Effector CD4-positive, alpha-beta T cell (primary cell): ENCODE results near the gene DHRS1.
A peak's percentile ranks its signal among the peaks of the same experiment; 100 is the strongest.
"Not testable (repeated sequence)": the region's sequence is repeated elsewhere in the genome, so short reads cannot be mapped to it uniquely, and the experiment has no call there.

Source experiments
- DNase-seq: peaks from one replicate; pipeline ENCODE4 v3.0.0-alpha.2; 2020
- total RNA-seq: gene quantifications from one replicate; lab custom pipeline; 2026; lab: John Stamatoyannopoulos, UW

DHRS1 gene
- 14.1 reads per million, percentile 39 among the genes with 10 or more reads in this experiment for total RNA-seq

- DNase-seq = peak; percentile 92
Observed at GRCh38 chr14:24299255-24300191, at the start of gene DHRS1, which contains the start of gene NOP9. Gene DHRS1 (minus strand): TSS chr14:24299780. CDS start chr14:24299106, 674 bp downstream. Gene NOP9 (plus strand): TSS chr14:24299850. CDS start chr14:24299955, 105 bp downstream.

GRCh38 chr14:24348186-24348585 lies 48.6 kb upstream of the DHRS1 start:
- DNase-seq = no peak

DNA sequence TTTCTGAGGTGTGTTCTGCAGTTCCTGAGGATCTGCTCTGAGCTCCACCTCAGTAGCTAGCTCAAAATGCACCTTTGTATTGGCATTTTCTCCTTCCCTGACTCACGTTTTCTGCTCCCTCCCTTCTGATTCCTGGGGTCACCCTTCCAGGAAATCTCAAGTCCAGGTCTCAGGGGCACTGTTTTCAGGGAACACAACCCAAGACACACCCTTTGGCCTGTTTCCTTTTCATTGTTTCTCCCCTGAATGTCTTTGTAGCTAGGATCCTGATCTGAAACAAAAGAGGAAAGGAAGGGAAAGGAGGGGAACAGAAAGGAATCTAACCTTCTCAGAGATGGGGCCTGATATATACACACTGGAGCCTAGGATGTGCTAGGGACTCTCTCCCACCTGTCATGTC lies 47.6 kb upstream of the DHRS1 start:
- DNase-seq = no peak

DNA sequence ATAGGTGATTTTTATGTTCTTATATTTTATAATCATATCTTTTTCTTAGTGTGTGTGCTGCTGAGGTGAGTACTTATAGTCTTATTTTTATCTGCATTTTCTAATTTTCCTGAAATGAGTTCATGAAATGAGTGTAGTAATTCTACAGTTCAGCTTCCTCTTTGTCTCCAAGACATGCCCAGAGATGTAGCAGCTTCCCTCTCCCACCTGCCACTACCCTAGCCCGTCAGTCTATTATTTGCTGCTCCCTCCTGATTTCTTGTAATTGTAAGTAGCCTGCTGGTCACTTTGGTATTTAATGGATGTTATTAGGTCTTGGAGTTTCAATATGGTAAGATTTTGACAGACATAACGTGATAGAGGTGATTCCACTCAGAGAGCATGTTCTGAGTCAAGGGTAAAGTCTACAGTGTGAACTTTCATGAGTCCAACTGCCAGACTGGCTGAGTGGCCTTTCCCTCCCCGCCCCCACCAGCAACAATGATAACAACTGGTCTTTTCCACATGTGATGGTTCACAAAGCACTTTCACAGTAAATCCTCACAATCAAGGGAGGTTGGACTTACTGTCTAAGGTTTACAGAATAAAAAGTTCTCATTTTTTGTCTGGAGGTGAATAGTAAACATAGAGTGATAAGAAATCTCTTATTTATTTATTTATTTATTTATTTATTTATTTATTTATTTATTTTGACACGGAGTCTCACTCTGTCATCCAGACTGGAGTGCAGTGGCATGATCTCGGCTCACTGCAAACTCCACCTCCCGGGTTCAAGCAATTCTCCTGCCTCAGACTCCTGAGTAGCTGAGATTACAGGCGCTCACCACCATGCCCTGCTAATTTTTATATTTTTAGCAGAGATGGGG lies 44.4 kb upstream of the DHRS1 start:
- no peak for DNase-seq

DNA sequence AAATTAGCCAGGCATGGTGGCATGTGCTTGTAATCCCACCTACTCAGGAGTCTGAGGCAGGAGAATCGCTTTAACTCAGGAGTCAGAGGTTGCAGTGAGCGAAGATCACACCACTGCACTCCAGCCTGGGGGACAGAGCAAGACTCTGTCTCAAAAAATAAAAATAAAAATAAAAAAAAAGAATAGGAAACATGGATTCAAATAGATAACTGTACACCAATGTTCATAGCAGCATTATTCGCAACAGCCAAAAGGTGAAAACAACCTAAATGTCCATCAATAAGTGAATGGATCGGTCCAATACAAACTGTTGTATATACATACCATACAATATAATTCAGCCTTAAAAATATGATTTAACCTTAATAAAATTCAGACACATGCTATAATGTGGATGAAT lies 43.3 kb upstream of the DHRS1 start:
- no peak for DNase-seq

- no peak for DNase-seq
Observed at GRCh38 chr14:24340606-24341005, 41.0 kb upstream of the DHRS1 start.

- DNase-seq = peak; percentile 61
Observed at GRCh38 chr14:24339284-24340151, 39.9 kb upstream of the DHRS1 start, which contains the start of gene RIPK3. Gene RIPK3 (minus strand): TSS chr14:24339991. CDS start chr14:24339826, 165 bp downstream.

GRCh38 chr14:24338843-24339242 lies 39.3 kb upstream of the DHRS1 start:
- no peak for DNase-seq

- no peak for DNase-seq
Observed at GRCh38 chr14:24337824-24338175, 38.2 kb upstream of the DHRS1 start.

- no peak for DNase-seq
Observed at GRCh38 chr14:24337144-24337823, 37.7 kb upstream of the DHRS1 start.

DNA sequence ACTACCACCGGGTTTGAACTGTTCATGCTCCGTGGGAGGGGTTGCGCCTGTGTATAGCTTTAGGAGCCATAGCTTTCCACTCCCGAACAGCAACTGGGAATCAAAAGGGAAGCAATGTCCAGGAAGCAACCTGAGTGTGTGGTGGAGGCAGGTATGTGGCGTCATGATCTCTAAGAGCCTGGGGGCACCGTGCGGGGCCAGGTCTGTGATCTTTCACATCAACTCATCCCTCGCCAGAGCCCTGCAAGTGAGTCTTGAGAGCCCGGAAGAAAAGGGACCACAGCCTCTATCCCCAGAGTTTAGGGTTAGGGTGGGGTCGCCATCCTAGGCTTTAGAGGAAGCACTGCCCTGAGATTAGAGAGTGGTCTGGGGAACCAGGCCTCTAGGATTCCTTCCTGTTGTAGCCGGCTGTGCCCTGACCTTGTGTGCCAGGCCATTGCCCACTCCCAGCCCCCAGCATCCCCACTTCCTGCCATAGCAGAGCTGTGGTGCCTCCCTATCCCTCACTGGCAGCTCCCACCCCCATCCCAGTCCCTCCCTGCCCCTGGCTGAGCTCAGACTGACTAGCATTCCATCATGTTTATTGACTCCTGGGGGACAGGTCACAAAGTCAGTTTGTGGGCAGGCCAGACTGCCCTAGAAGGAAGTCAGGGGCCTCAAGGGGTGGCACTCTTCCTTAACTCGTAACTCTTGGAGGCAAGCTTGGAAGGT lies 36.0 kb upstream of the DHRS1 start:
- no peak for DNase-seq

DNA sequence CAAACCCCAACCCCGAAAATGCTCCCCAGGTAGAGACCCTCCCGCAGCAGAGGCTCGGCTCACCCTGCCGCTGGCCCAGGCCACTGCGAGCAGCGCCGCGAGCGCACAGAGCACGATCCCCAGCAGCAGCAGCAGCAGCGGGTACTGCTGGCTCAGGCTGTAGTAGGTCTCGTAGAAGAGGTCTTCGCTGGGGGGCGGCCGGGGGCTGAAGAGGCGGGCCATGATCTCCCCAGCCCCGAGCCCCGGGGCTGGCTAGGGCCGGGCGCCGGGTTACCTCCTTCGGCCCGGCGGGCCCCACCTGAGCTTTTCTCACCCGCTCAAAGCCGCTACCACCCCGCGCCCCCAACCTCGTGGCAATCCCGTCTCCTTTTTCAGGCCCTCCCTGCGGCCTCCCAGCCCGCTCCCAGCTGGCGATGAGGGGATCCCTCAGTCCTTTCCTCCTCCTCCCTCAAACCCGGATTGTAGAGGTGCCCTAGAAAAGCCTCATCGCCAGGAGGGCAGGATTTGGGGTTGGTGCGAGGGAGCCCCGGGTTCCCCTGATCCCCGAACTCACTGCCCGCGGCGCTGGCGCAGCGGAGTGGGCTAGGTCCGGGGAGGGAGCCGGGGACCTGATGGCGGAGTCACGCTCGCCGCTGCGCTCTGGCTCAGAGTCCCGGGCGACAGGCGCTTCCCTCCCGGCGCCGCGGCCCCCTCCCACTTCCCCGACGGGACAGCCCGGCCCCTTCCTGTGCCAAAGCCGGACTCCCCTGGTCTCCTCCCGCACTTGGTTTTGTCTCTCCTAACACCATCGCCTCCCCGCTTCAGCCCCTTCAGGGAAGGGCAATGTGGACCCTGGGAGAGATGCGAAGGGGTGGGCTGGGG lies 35.1 kb upstream of the DHRS1 start, which contains the start of gene ADCY4:
ADCY4 (minus strand) TSS at position 641 of the 861 bp plus-strand sequence; CDS start at position 222, 419 bp downstream.
- DNase-seq = no peak

GRCh38 chr14:24332268-24332993 lies 32.9 kb upstream of the DHRS1 start:
- peak; percentile 83 for DNase-seq

DNA sequence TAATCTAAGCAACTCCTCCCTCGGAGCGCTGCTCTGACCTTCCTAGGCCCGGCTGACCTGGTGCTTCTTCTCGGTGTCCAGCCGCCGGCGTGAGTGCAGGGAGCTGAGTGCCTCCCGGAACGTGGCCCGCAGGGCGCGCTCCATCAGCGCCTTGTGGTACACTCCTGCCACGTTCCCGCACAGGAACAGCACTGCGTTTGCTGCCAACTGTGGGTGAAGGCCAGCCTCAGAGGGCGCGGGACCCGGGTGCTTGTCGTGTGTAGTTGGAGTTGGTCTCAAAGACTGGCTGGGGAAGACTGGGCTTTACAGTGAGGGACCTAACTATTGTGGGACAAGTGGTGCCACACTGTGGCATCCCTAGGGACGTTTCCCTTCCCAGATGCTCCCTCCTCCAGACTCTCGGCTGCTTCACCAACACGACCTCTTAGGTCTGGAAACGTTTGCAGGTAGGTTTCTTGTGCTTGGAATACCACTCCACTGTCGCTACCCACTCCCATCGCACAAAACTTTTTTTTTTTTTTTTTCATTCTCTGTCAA lies 32.2 kb upstream of the DHRS1 start:
- DNase-seq = no peak

GRCh38 chr14:24330973-24331674 lies 31.5 kb upstream of the DHRS1 start:
- no peak for DNase-seq

DNA sequence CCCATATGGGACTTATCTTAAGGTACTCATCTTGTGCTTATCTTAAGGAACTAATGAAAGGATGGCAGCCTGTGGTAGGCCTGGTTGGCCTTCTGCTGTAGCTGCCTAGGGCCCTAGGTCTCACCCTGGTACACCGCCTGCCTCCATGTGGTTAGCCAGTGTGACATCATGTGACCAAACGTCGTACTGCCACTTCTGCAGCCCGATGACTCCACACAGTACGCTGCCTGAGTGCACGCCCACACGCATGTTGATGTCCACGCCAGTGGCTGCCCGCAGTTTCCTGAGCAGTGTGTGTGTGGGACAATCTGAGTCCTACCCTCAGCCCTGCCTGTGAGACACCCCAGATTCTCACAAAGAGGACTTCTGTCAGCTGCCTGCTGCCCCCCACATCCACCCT lies 30.2 kb upstream of the DHRS1 start:
- DNase-seq = peak; percentile 45

GRCh38 chr14:24329073-24329663 lies 29.6 kb upstream of the DHRS1 start:
- no peak for DNase-seq

GRCh38 chr14:24327914-24328313 lies 28.3 kb upstream of the DHRS1 start:
- DNase-seq = not testable (repeated sequence)
